Adrenal gland (tissue), 12 donors: ENCODE data around the gene FBXW7. TPM values are rescaled to one million over a fixed set of nuclear protein-coding genes. Genes with fewer than 3 reads are reported as not detected.

Source experiments
- DNase-seq, 7 donors: peaks; one replicate each; pipeline ENCODE4 v3.0.0-alpha.2; 2019 to 2020
- H3K27ac ChIP-seq, 5 donors: fragments of 200-600 bp; sonication (generic) in 4 of 5; 1 replicate in 3 of 5; 2 replicates in 2 of 5; pipeline versions ENCODE4 v1.5.1 to v1.8.0; 2016 to 2020; ENCODE audit warnings: mild to moderate bottlenecking in 1 of 5
- H3K27me3 ChIP-seq: fragments of 200-600 bp; 2 replicates; pipeline ENCODE4 v1.8.0; 2021
- H3K36me3 ChIP-seq, 2 donors: fragments of 200-600 bp; replicated peaks in 1 of 2; 1 replicate in 1 of 2; 2 replicates in 1 of 2; pipeline versions ENCODE4 v1.5.1 to v1.8.0; 2018 to 2022
- H3K4me1 ChIP-seq, 2 donors: fragments of 200-600 bp; replicated peaks in 1 of 2; 1 replicate in 1 of 2; 2 replicates in 1 of 2; pipeline versions ENCODE4 v1.5.1 to v1.8.0; 2018 to 2021
- H3K4me3 ChIP-seq, 4 donors: fragments of 200-600 bp; sonication (generic) in 3 of 4; one replicate each; pipeline ENCODE4 v1.5.1; 2016 to 2018
- H3K9me3 ChIP-seq, 3 donors: fragments of 200-600 bp; sonication (generic) in 1 of 3; replicated peaks in 1 of 3; 1 replicate in 2 of 3; 2 replicates in 1 of 3; pipeline versions ENCODE4 v1.5.1 to v1.8.0; 2016 to 2021
- CTCF ChIP-seq, 6 experiments: fragments of 450-650 bp in 4 of 6; fragments of 200-600 bp in 2 of 6; sonication (generic) in 1 of 6; IDR thresholded peaks; 1 replicate in 5 of 6; 2 replicates in 1 of 6; pipeline versions ENCODE4 v1.5.1 to v1.8.0; 2016 to 2021; ENCODE audit warnings: antibody characterized with exemption in 6 of 6, mild to moderate bottlenecking in 2 of 6, moderate library complexity in 1 of 6
- POLR2A ChIP-seq, 2 donors: fragments of 450-650 bp; IDR thresholded peaks; one replicate each; pipeline ENCODE4 v1.6.1; 2017; ENCODE audit warnings: antibody characterized with exemption in 2 of 2, mild to moderate bottlenecking in 2 of 2, moderate library complexity in 1 of 2
- WGBS, 4 donors: extraction: QIAGEN DNeasy Blood & Tissue Kit in 2 of 4; methylation state at CpG; one replicate each; pipeline versions ENCODE4 v1.1.5 to v1.1.7; 2013 to 2017; 5-methylcytosine and 5-hydroxymethylcytosine counted together
- intact Hi-C, 2 donors: fragments of 100-400 bp; cut with DNase I; formaldehyde crosslinking; loops; one replicate each; pipeline versions ENCODE4 v1.14.1 to v1.15.0; 2022 to 2023
- polyA plus RNA-seq, 3 donors: library from polyadenylated mRNA; stranded (reverse); fragments of 200-250 nt in 2 of 3; fragments of 350-450 nt in 1 of 3; fragmentation: Illumina TruSeq in 1 of 3; extraction: RNeasy Lipid Tissue Mini Kit (QIAGEN cat#74804) in 1 of 3; gene quantifications; one replicate each; pipeline ENCODE4 v1.2.3, GENCODE V29; 2013 to 2014
- total RNA-seq, 9 donors: library from RNA; depleted of rRNA in 4 of 9; stranded (reverse); fragments of >200 nt in 4 of 9; fragments of 120-200 nt in 1 of 9; fragmentation: NEBNext Ultra II Directional in 1 of 9; extraction: Animal tissue kit (Norgen Biotek cat#: 25700) in 1 of 9; gene quantifications; one replicate each; pipeline versions ENCODE4 v1.1.0 to v1.2.4, GENCODE V29; 2013 to 2023
- donor health status: healthy with polysubstance abuse.
- donor health status: Bipolar disorder and iron deficiency.
- donor health status: DM: yes; HTN: yes; CAD: no.
- donor health status: DM: no; HTN: no; CAD: no.
- donor health status: DM: no; HTN: no; CAD: no.
- donor health status: DM: yes; HTN: yes; CAD: no.

Gene FBXW7
- total and polyA plus RNA-seq, 12 donors = 17.6 to 55.5 (median 30.9) TPM

- Histone ChIP-seq H3K9me3 (no peaks in the 10 kb centered on the region), H3K36me3 (no peaks in the 10 kb centered on the region), H3K27ac (no peak overlapping the region), H3K4me1 (no peaks in the 10 kb centered on the region), H3K27me3 (no peaks in the 10 kb centered on the region), H3K4me3 (no peak overlapping the region)
- TF ChIP-seq POLR2A (IDR thresholded peaks at IDR 0.05) = no peak
- no peak for TF ChIP-seq CTCF (IDR thresholded peaks at IDR 0.05)
- intact Hi-C loops = no loop called here
- DNase-seq = no peak
- WGBS, 4 donors = 81 to 87% (median 84%) methylated on average over 6 of the region's 6 CpGs
Measured at GRCh38 chr4:152565333-152565732, 29.4 kb upstream of the FBXW7 start.

GRCh38 chr4:152564336-152564735, 28.4 kb upstream of the FBXW7 start:
- TF ChIP-seq POLR2A (IDR thresholded peaks at IDR 0.05) (no peak), CTCF (IDR thresholded peaks at IDR 0.05) (no peak)
- no peak for DNase-seq
- H3K36me3 ChIP-seq = no peaks in the 10 kb centered on the region
- no peaks in the 10 kb centered on the region for H3K4me1 ChIP-seq
- no peak overlapping the region for H3K27ac ChIP-seq
- intact Hi-C loops = no loop called here
- H3K27me3 ChIP-seq = no peaks in the 10 kb centered on the region
- no peaks in the 10 kb centered on the region for H3K9me3 ChIP-seq
- no peak overlapping the region for H3K4me3 ChIP-seq
- whole genome bisulfite sequencing, 4 donors = 82 to 91% (median 88%) methylated on average over 3 of the region's 3 CpGs

- Histone ChIP-seq H3K27ac (no peak overlapping the region), H3K4me3 (no peak overlapping the region), H3K9me3 (no peaks in the 10 kb centered on the region), H3K36me3 (no peaks in the 10 kb centered on the region), H3K4me1 (no peaks in the 10 kb centered on the region), H3K27me3 (no peaks in the 10 kb centered on the region)
- TF ChIP-seq CTCF (IDR thresholded peaks at IDR 0.05) (no peak), POLR2A (IDR thresholded peaks at IDR 0.05) (no peak)
- intact Hi-C loops = no loop called here
- no peak for DNase-seq
- WGBS, 4 donors = 65 to 70% (median 68%) methylated on average over 2 of the region's 2 CpGs
Measured at GRCh38 chr4:152563209-152563608, 27.3 kb upstream of the FBXW7 start.

GRCh38 chr4:152559641-152560040, 23.7 kb upstream of the FBXW7 start:
- DNase-seq = no peak
- intact Hi-C loops = no loop called here
- no peak overlapping the region for H3K4me3 ChIP-seq
- H3K9me3 ChIP-seq = no peaks in the 10 kb centered on the region
- TF ChIP-seq POLR2A (IDR thresholded peaks at IDR 0.05) = no peak
- TF ChIP-seq CTCF (IDR thresholded peaks at IDR 0.05) = no peak
- H3K27ac ChIP-seq = no peak overlapping the region
- no peaks in the 10 kb centered on the region for H3K27me3 ChIP-seq
- H3K36me3 ChIP-seq = no peaks in the 10 kb centered on the region
- 72 to 75% (median 75%) methylated on average over 3 of the region's 3 CpGs for WGBS, 4 donors
- H3K4me1 ChIP-seq = no peaks in the 10 kb centered on the region
